Anterior cingulate cortex (tissue), 58 donors: ENCODE data around the gene BUD13.
"Not testable (repeated sequence)": the region's sequence is repeated elsewhere in the genome, so short reads cannot be mapped to it uniquely, and the experiment has no call there.

Experiments
- DNase-seq, 58 donors: peaks; one replicate each; lab custom pipeline; 2025; lab: John Stamatoyannopoulos, UW

The BUD13 gene, protein sequence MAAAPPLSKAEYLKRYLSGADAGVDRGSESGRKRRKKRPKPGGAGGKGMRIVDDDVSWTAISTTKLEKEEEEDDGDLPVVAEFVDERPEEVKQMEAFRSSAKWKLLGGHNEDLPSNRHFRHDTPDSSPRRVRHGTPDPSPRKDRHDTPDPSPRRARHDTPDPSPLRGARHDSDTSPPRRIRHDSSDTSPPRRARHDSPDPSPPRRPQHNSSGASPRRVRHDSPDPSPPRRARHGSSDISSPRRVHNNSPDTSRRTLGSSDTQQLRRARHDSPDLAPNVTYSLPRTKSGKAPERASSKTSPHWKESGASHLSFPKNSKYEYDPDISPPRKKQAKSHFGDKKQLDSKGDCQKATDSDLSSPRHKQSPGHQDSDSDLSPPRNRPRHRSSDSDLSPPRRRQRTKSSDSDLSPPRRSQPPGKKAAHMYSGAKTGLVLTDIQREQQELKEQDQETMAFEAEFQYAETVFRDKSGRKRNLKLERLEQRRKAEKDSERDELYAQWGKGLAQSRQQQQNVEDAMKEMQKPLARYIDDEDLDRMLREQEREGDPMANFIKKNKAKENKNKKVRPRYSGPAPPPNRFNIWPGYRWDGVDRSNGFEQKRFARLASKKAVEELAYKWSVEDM

DNA sequence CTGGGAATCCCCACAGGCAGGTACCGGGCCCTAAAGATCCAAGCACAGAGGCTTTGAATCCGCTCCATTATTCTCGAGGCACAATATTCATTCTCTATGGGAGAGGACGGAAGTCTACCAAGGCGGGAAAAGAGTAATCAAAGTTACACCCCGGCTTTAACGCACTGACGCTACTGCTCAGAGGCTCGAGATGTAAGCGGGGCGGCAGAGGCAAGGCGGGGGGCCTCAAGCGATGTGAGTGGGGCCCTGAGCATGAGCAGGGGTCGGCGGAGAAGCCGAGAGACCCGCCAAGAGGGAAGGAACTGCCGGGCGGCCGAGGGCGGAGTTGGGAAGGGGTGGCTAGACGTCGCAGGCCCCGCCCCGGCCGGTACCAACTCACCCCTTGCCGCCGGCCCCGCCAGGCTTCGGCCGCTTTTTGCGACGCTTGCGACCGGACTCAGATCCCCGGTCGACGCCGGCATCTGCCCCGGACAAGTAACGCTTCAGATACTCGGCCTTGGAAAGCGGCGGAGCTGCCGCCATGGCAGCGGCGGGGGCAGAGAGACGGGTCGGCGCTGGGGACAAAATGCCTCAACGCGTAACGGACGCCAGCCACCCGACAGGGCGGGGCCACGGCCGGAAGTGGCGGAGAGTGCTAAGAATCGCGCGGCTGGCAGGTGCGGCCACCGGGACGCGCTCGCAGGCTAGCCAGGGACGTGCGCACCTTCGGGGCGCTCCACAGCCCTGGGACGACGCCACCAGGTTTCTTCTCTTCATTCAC, at the start of gene BUD13:
TSS of gene BUD13 (minus strand) at position 545 of the 760 bp plus-strand sequence. CDS start at position 522, 23 bp downstream.
- peak; percentile 54 to 94 (median 84) for DNase-seq

DNA sequence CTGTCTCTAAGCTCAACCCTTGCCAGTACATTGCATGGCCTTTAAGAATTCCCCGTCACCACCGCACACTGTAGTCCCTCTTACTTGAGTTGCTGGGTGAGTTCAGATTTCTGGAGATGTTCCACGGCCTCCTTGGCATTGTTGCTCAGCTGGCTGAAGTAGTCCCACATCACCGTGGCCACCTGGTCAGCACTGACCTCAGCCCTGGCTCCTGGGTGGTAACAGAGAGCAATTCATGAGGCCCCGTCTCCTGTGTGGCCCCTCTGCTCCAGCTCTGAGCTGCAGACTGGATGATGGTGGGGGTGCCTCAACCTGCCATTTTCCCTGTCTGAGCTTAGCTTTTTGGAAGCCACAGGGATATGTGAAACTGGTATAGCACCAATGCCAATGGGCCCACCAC, 49.8 kb upstream of the BUD13 start:
- DNase-seq: no peak

DNA sequence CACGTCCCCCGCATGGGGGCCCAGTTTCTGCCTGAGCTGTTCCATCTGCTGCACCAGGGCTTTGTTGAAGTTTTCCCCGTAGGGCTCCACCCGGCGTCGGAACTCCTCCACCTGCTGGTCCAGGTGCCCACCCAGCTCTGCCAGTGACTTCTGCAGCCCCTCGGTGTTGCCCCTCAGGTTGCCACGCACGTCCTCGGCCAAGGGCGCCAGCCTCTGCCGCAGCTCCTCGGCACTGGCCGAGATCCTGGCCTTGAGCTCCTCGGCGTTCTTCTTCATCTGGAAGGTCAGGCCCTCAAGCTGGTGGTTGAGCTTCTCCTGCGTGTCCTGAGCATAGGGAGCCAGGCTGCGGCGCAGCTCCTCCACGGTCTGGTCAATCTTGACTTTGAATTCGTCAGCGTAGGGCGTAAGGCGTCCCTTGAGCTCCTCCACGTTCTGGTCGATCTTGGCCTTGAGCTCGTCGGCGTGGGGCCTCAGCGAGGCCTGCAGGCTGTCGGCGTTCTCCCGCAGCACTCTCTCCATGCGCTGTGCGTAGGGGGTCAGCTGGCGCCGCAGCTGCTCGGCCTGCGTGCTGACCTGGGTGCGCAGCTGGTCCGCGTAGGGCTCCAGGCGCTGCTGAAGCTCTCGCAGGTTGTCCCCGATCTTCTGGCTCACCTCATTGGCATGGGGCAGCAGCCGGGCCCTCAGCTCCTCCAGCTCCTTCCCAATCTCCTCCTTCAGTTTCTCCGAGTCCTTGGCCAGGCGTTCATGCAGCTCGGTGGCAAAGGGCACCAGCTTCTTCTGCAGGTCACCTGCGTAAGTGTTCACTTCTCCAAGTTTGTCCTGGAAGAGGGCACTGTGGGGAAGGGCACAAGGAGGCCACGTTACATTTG, 48.5 kb upstream of the BUD13 start:
- no peak for DNase-seq

DNA sequence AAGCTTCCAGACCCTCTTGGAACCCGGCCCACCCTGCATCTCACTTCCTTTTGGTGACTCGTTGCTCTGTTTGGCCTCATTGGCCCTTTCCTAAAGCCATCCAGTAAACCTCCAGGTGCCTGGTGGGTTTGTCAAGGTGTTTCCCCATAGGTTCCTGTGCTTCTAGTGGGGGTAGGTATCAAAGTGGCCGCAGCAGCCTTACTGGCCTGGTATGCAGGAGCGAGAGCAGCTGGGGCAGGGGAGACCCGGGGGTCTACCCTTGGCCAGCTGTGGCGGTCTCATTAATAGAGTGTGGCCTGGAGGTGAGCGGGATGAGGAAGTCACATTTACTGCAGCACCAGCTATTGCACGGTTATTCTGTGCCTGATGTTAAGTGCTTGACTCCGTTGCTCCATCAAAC, 46.3 kb upstream of the BUD13 start:
- DNase-seq: no peak

DNA sequence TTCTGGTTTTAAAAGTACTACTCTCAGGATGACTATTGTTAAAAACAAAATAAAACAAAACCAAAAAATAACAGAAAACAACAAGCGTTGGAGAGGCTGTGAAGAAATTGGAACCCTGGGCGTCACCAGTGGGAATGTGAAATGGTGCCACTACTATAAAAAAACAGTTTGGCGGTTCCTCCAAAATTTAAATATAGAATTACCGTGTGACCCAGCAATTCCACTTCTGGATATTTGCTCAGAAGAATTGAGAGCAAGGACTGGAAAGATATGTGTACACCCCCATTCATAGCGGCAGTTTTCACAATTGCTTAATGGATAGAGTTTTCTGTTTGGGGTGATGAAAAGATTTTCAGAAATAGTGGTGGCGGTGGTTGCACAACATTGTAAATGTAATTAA, 41.7 kb upstream of the BUD13 start:
- no peak for DNase-seq

DNA sequence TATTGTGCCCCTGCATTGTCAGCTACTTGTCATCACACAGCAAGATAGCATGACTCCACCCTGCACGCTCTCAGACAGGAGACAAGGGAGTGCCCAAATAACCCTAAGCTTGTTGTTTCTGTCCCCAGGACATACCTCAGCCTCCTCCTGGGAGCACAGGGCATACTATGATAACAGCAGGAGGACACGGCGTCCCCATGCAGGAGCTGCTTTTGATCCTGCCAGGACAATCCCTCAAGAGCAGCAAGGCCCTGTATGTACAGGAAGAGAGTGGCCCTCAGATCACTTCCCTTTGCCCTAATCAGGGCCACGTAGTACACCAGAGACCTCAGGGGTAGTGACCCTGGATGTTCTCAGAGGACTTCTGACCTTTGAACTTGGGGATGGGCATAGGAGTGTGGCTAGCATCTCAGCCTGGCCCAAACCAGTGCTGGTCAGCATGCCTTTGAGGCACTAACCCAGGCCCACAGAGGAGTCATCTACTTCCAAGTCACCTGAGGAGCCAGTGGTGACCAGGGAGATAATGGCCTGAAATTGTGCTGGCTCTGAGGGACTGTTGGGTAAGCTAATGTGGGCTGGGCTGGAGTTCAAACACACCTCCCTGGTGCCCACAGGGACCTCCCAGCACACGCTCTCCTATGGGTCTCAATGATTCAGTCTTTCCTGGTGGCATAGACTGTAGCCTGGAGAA, 41.1 kb upstream of the BUD13 start:
- DNase-seq: no peak

DNA sequence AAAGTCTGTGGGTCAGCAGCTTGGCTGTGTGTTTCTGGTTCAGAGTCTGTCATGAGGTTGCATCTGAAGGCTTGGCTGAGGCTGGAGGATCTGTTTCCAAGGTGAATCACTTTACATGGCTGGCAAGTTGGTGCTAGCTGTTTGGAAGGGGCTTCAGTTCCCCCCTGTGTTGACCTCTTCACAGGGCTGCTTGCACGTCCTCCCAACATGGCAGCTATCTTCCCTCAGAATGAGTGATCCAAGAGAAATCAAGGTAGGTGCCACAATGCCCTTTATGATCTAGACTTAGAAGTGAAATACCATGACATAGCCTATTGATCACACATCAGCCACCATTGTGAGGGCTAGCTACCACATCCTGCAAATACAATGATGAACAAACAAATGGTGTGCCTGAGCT, 40.4 kb upstream of the BUD13 start:
- no peak for DNase-seq

DNA sequence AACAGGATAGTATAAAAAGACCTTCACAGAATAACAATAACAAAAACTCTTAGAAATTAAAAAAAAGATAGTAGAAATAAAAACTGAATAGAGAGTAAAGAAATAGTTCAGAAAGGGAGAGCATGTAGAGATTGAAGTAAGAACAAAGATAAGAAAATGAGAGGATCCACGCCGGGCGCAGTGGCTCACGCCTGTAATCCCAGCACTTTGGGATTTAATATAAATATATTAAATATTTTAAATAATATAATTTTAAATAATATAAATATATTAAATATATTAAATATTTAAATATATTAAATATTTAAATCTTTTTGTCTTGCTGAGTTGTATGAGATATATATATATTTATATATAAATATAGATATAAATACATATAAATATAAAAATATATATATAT, 39.3 kb upstream of the BUD13 start:
- DNase-seq: no peak

DNA sequence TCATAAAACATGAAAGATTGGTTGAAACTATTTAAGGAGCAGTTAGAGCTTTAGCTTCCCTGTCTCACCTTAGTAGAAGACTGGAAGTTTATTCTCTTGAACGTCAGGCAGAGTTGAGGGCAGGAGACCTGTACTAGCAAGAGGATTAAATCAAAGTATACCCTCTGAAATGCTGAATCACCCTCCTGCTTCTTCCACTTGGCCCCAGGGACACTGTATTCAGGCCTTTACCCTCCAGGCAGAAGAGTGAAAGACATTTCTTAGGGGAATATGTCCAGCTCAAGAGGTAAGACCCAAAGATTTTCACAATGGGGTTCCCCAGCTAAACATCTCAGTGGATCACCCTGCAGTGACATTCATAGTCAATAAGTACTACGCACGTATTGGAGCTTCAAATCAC, 38.4 kb upstream of the BUD13 start:
- no peak for DNase-seq

DNA sequence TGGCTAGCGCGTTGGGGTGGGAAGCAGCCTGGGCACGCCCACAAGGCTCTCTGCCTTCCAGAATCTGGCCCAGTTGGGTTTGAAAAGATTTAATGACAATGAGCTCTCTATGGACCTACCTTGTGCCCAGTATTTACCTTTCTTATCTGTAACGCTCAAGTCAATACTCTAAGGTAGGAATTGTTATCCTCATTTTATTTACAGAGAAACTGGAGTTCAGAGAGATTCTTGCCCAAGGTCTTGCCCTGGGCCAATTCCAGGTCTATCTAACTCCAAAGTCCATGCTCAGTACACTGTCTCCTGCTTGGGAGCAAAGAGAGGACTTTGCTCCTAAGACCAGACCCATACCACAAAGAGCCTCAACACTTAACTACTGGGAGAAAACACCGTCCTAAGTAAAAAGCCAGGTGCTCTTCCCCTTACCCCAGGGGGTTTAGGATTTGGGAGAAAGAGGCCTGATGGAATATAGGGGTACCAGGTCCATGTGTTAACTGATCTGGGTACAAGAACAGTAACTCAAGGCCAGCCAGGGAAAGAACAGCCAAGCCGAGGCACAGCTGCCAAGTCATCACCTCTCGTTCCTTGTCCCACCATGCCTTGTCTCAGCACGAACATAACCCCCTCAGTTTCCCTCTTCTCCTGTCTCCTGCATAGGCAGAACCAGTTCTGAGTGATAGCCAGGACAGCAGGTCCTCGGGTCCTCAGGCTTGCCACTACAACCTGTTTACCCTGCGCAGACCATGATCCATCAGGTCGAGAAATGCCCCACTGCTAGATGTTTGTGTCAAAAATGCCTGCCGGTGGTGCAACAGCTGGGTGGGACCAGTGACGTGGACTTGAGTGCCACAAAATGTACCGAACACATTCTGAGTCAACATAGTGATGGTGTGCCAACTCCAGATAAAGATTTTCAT, 35.7 kb upstream of the BUD13 start:
- DNase-seq: no peak

DNA sequence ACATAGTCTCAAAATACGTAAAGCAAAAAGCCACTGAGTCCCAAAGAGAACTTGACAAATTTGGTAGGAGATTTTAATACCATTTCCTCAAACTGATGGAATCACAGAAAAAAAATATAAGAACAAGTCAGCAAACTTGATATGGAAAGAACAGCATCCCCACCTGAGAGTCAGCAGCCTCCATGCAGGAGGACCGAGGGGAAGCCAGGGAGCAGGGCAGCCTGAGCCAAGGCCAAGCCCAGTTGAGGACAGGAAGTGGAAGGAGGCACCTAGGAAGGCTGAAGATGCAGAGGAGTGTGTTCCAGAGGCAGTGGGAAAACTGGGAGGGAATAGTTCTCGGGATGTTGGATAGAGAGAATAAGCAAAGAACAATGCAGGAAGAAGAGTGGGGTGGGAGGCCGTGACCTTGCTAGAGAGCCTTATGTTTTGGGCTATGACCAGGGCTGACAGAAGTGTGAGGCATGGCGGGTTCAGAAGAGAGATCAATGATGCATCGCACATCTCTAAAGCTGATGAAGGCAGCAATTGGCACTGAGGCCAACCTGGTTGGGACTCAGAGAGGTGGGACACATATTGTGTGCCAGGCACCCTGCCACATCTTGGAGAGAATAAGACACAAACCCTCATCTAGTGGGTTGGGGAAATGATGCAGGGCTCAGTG, 34.9 kb upstream of the BUD13 start:
- DNase-seq: no peak

DNA sequence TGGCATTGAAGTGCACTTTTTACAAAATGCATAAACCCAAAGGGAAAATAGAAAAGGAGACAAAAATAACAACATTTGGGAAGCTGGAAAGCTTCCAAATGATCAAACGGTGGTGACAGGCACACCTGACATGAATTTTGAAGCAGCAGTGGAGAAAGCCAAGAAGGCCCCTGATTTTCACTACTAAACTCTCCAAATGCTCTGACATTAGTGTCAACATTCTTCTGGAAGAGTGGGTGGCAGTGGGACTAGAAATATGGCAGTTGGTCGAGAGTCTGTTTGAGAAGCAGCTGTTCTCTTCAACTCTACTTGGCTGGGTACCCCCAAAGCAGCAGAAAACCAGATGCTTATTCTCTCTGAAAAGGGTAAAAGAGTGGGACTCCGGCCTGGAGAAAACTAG, 31.2 kb upstream of the BUD13 start:
- DNase-seq: no peak

DNA sequence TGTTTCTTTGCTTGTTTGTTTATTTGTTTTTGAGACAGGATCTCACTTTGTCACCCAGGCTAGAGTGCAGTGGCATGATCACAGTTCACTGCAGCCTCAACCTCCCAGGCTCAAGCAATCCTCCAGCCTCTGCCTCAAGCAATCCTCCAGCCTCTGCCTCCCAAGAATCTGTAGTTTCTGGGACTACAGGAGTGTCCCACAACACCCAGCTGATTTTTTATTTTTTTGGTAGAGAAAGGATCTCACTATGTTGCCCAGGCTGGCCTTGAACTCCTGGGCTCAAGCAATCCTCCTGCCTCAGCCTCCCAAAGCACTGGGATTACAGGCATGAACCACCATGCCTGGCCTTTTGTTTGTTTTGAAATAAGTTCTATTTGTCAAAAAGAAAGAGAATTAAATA, 28.9 kb upstream of the BUD13 start:
- not testable (repeated sequence) for DNase-seq

DNA sequence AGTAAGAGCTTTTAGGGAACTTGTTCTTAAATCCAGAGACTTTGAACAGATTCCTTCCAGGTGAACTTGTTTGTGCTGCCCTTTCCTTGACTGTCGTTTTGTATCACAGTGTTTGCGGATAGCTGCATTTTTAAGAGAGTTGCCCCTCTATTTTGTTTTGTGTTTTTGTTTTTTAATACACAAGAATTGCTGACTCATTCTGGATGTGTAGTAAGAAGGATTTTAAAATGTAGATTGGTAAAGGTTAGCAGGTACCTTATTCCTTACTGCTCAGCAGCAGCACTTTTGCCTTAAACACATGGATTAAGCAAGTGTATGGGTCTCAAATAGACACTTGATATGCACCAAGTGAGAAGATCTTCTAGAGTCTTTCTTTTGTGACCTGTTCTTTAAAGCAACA, 27.8 kb upstream of the BUD13 start:
- no peak for DNase-seq

DNA sequence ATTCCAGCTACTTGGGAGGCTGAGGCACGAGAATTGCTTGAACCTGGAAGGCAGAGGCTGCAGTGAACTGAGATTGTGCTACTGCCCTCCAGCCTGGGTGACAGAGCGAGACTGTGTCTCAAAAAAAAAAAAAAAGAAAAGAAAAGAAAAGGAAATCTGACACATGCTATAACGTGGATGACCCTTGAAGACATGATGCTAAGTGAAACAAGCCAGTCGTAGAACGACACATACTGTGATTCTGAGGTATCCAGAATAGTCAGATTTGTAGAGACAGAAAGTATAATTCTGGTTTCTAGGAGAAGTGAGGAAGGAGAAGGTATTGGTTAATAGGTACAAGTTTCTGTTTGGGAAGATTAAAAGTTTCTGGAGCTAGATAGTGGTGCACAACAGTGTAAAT, 25.6 kb upstream of the BUD13 start:
- DNase-seq: no peak

DNA sequence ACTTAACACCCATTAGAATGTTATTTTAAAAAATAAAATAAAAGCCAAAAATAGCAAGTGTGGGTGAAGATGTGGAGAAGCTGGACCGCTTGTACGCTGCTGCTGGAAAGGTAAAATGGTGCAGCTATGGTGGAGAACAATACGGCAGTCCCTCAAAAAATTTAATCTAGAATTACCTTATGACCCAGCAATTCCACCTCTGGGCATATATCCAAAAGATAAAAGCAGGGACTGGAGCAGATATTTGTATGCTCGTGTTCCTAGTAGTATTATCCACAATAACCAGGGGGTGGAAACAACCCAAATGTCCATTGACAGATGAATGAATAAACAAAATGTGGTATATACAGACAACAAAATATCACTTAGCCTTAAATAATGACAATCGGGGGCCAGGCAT, 25.0 kb upstream of the BUD13 start:
- DNase-seq: no peak

DNA sequence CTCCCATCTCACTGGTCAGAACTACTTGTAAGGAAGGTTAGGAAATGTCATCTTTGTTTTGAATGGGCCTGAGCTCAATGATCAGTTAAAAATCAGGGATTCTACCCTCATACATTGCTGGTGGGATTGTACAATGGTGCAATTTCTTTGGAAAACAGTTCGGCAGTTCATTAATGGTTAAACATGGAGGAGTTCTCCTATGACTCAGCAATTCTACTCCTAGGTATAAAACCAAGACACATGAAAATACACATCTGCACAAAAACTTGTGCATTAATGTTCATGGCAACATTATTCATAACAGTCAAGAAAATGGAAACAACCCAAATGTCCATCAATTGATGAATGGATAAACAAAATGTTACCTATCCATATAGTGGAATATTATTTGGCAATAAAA, 23.8 kb upstream of the BUD13 start:
- DNase-seq: no peak

DNA sequence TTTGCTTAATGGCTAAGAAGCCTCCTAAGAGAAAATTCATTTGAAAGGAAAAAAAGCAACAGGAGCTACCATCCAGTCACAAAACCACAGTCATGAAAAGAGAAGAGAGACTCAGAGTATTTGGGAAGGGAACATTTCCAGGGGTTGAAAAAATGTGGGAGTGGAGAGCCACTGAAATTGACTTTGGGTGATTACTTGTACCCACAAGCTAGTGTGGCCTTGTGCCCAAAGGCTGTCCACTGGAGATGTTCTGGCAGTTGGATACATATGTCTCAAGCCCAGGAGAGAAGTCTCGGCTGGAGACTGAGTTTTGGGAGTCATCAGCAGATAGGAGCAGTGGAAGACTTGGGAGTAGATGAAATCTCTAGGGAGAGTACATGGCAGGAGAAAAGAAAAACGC, 22.1 kb upstream of the BUD13 start:
- no peak for DNase-seq

DNA sequence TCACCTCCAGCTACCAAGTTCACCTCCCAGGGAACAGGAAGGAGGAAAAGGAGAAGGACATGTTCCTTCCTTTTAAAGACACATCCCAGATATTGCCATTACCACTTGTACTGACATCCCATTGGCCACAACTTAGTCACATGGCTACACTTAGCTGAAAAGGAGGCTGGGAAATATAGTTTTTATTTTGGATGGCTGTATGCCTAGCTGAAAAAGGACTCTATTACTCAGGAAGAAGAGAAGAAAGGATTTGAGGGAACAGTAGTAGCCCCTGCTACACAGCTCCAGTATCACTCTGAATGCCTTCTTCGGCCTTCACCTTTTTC, 20.9 kb upstream of the BUD13 start:
- DNase-seq: no peak
